GM12872 (cell line): ENCODE measurements around the gene ALDH1B1.

Experiments used
- CTCF ChIP-seq: IDR thresholded peaks from 3 replicates; pipeline ENCODE4 v1.5.1; 2011; ENCODE audit warnings: low read depth, mild to moderate bottlenecking, low read length, moderate library complexity; ENCODE audit not compliant: insufficient read depth

The ALDH1B1 gene

GRCh38 chr9:38405785-38406184 is 13.3 kb downstream of the ALDH1B1 start:
- no peak for TF ChIP-seq CTCF

- no peak for TF ChIP-seq CTCF
Observed at GRCh38 chr9:38406476-38407186, 14.1 kb downstream of the ALDH1B1 start.

- TF ChIP-seq CTCF, result no peak
Observed at GRCh38 chr9:38408719-38409118, 16.2 kb downstream of the ALDH1B1 start.

- TF ChIP-seq CTCF, result no peak
Observed at GRCh38 chr9:38412751-38413150, 20.2 kb downstream of the ALDH1B1 start.

GRCh38 chr9:38413283-38413682 is 20.8 kb downstream of the ALDH1B1 start:
- TF ChIP-seq CTCF, result no peak

- TF ChIP-seq CTCF, result no peak
Observed at GRCh38 chr9:38414040-38414723, 21.7 kb downstream of the ALDH1B1 start.

GRCh38 chr9:38415856-38416255 is 23.4 kb downstream of the ALDH1B1 start:
- no peak for TF ChIP-seq CTCF
